ENCODE data around the gene ANKRD39. TPM values are rescaled to one million over a fixed set of nuclear protein-coding genes. Genes with fewer than 3 reads are reported as not detected.

ANKRD39 gene
- total RNA-seq, 3 donors from 2014 or later = 11.2 to 14.1 (median 12.2) TPM

DNA sequence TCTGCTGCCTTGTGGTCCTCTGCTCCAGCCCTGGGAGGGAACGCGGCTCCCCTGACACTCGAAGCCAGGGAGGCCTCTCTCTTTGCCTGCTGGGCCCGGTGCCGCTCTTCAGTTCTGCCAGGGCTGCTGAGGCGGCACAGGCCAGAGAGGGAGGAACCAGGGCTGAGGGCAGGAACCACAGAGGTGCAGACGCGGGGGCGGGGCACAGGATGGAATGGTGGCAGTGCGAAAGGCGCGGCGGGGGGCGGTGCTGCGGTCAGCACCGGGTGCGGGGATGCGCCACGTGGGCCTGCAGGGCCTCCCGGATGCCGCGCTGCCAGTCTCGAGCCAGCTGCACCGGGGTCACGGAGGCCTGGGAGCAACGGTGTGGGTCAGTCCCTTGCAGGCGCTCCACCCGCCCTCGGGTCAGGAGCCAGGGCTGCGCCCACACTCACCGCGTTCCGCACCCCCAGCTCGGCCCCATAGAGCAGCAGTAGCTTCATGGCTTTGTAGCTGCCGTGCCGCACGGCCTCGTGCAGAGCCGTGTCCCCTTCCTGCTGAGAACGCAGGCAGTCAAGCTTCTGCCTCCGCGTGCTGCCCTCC, 18.4 kb downstream of the ANKRD39 start:
- H3K4me3 ChIP-seq = no peak overlapping the region
- peaks cover 11% of the 10 kb centered on the region for H3K4me1 ChIP-seq (ENCODE audit: low read depth)
- ATAC-seq = peak; percentile 92
- H3K9me3 ChIP-seq = no peaks in the 10 kb centered on the region
- no peaks in the 10 kb centered on the region for H3K36me3 ChIP-seq (ENCODE audit: low read depth)
- intact Hi-C loops (cut with DNase I, micrococcal nuclease) = no loop called here
- TF ChIP-seq CTCF (IDR thresholded peaks at IDR 0.05) = no peak
- peak; percentile 86 to 91 (median 87) for DNase-seq

DNA sequence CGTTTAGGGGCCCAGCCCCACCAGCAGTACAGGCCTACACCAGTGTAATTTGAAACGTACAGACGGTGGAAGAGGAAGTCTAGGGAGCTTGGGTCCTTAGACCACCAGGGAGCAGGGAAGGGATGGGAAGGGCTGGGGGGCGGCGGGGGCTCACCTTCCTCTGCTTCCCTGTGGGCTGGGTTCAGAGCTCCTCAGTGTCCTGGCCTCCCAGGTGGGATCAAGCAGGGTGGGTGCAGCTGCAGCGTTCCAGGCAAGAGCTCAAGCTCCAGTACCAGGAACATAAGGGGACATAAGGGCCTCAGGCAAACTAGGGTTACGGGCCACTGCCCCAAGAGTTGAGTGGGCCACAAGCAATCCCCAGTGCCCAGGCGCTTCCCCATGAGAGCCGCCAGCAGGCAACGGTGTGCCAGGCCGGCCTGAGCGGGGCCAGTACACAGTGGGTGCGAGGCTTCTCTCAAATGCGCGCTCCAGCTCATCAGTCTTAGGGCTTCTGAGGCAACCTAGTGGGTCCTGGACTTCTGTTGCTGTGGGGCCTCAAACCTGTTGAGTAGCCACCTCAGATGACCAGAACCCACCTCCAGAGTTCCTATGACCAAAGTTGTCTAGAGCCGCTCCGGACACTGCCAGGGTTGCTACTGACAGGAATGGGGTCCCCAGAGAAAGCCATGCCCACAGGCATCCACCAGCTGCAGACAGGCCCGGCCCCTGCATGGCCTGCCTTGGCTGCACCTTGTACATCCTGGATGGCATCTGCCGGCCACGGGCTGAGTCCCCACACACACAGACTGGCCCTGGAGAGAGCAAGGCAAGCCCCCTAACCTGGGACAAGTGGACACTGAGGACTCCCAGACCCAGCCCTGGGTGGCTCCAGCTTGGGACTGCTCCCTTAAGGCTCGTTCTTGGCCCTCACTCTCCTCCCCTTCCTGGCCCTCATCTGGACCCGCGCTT, 19.2 kb downstream of the ANKRD39 start:
- DNase-seq (no peak), ATAC-seq (peak; percentile 26)
- Histone ChIP-seq H3K4me3 (no peak overlapping the region), H3K4me1 (ENCODE audit: low read depth) (peaks cover 11% of the 10 kb centered on the region), H3K36me3 (ENCODE audit: low read depth) (no peaks in the 10 kb centered on the region), H3K9me3 (no peaks in the 10 kb centered on the region)
- TF ChIP-seq CTCF (IDR thresholded peaks at IDR 0.05) = no peak
- intact Hi-C loops (cut with DNase I, micrococcal nuclease) = no loop called here

GRCh38 chr2:96837575-96837974, 20.2 kb downstream of the ANKRD39 start:
- Histone ChIP-seq H3K4me3 (no peak overlapping the region), H3K9me3 (no peaks in the 10 kb centered on the region), H3K4me1 (ENCODE audit: low read depth) (peaks cover 11% of the 10 kb centered on the region), H3K36me3 (ENCODE audit: low read depth) (peaks cover 6% of the 10 kb centered on the region)
- TF ChIP-seq CTCF (IDR thresholded peaks at IDR 0.05) = no peak
- intact Hi-C loops (cut with DNase I, micrococcal nuclease) = no loop called here
- DNase-seq (no peak), ATAC-seq (no peak)

DNA sequence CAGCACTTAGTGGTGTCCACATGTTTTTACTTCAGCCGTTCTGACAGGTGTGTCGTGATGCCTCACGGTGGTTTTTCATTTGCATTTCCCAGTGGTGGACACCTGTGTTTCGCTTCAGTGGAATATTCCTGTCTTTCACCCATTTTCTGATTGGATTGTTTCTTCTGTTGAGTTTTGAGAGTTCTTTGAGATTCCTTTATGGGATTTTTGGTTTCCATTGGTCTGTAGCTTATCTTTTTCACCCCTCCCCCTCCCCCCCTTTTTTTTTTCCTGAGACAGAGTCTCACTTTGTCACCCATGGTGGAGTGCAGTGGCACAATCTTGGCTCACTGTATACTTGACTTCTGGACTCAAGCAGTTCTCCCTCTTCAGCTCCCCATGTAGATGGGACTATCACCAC, 22.0 kb downstream of the ANKRD39 start:
- Histone ChIP-seq H3K36me3 (ENCODE audit: low read depth) (peaks cover 8% of the 10 kb centered on the region), H3K4me3 (no peak overlapping the region), H3K4me1 (ENCODE audit: low read depth) (peaks cover 11% of the 10 kb centered on the region), H3K9me3 (no peaks in the 10 kb centered on the region)
- TF ChIP-seq CTCF (IDR thresholded peaks at IDR 0.05) = no peak
- DNase-seq (no peak), ATAC-seq (no peak)
- intact Hi-C loops (cut with DNase I, micrococcal nuclease) = no loop called here

DNA sequence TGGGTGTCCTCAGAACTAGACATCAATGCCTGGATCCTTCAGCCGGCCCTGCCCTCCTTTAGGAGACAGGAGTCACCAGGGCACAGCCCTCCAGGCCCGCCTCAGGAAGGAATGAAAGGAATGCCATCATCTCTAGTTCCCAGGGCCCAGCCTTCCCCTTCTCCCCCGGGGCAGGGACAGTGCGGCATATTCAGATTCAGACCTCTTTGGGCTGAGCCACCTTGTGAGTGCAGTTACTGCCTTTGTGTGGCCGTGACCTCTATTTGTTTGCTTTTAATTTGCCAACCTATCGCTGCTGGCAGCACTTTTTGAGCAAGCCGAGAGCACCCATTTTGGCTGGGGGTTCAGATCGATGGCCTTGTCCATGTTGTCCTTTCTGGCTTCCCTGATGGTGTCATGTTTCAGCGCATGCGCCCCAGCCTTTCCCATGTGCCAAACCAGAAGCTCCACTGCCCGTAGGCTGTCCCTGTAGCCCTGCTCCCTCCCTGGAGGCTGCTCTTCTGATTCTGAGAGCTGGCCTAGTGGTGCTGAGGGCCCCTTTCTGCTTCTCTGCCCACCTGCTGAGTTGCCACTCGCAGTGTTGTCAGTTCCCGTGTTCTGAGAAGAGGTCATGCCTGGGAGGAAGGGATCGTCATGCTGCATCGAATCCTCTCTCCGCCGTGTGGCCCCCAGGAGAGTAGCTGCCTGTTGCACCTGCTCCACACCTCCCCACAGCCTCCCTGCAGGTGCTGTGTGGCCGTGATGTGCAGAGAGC, 24.9 kb downstream of the ANKRD39 start:
- DNase-seq = no peak
- Histone ChIP-seq H3K9me3 (no peaks in the 10 kb centered on the region), H3K4me3 (no peak overlapping the region), H3K36me3 (ENCODE audit: low read depth) (peaks cover 8% of the 10 kb centered on the region), H3K4me1 (ENCODE audit: low read depth) (no peaks in the 10 kb centered on the region)
- no peak for TF ChIP-seq CTCF (IDR thresholded peaks at IDR 0.05)
- ATAC-seq = peak; percentile 38
- intact Hi-C loops (cut with DNase I, micrococcal nuclease) = no loop called here

Data from mucosa of descending colon (tissue), 3 donors.